HG03066 (cell line): ENCODE data around the gene APCDD1.
"Not testable (repeated sequence)": the region's sequence is repeated elsewhere in the genome, so short reads cannot be mapped to it uniquely, and the experiment has no call there.

ENCODE experiments used
- ATAC-seq: cut with Tn5 transposase; IDR thresholded peaks from one replicate; pipeline ENCODE4 v1.9.1; 2021; ENCODE audit warnings: low read depth; ENCODE audit not compliant: unreplicated experiment

Gene APCDD1

GRCh38 chr18:10523544-10523943 lies 69.1 kb downstream of the APCDD1 start:
- no peak for ATAC-seq

GRCh38 chr18:10524507-10525370 lies 70.3 kb downstream of the APCDD1 start:
- no peak for ATAC-seq

GRCh38 chr18:10525371-10525691 lies 70.9 kb downstream of the APCDD1 start:
- ATAC-seq = no peak

DNA sequence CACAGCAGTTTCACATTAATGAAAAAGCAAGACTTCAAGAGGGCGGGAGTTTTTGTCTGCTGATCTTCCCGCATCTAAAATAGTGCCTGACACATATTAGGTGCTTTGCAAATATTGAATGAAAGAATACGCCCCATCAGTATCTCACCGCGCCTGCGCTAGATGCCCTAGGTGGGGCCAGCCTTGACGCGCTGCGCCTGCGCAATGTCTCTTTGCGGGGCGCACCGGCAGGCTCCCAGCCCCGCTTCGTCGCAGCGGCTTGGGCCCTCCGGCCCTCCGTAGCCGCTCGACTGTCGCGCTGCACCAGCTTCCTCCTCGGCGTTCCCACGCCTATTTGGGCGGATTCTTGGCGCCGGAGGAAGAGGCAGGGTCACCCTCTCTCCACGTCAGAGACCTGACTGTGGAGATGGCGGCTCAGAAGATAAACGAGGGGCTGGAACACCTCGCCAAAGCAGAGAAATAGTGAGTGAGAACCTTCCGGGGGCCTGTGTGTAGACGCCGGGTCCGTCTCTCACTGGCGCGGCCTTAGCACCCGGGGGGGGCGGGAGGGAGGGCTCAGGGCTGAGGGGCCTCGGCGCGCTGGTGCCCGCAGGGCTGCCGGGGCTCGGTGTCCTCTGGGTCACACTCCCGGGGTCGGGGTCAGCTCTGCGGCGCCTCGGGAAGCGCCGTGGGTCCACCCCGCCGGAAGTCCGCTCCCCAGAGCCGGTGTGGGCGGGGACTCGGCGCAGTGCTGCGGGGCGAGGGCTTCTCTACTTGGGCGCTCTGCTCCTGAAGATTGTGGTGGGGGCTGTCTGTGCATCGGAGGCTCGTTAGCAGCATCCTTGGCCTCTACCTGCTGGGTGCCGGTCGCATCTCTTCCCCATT lies 71.5 kb downstream of the APCDD1 start, which contains the start of gene NAPG:
Gene NAPG, plus strand, starts transcription at position 331 of the 864 bp plus-strand sequence. Its CDS starts 76 bp downstream, at position 407.
- ATAC-seq = peak; percentile 66

GRCh38 chr18:10526561-10526949 lies 72.1 kb downstream of the APCDD1 start:
- no peak for ATAC-seq

- no peak for ATAC-seq
Measured at GRCh38 chr18:10528439-10528838, 74.0 kb downstream of the APCDD1 start.

- ATAC-seq = no peak
Measured at GRCh38 chr18:10530002-10530401, 75.6 kb downstream of the APCDD1 start.

DNA sequence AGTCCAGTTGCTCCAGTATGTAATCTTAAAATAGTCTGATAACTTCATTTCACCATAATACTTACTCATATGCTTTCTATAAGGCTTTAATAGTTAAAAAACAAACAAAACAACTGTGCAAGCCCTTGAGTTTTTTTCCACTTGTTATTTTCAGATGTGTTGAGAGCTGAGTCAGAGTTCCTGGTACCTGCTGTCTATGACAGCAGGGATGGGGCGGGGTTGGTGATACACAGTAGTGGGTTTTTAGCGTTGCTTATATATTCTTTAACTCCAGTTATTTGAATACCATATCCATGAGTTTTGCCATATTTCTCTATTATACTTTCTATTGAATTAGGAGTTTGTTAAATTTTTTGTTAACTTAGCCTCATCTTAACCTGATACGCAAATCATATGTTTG lies 76.4 kb downstream of the APCDD1 start:
- ATAC-seq = no peak

GRCh38 chr18:10533111-10533510 lies 78.7 kb downstream of the APCDD1 start:
- ATAC-seq = no peak

DNA sequence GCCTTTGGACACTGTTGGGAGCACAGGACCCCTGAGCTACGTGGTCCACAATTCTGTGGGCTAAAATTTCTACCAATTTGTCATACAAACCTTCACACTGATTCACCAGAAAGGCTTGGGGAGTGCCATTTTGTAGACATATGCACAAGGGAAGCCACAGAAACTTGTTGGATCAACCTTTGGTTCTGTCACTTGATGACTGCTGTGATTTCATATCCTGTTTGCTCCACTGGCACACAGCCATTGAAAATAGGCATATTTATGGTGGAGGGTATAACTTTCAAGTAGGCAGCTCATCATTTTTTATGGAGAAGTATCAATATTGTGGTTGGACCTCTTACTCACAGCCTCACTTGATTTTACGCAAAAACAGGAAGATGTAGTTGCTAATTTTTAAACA lies 81.8 kb downstream of the APCDD1 start:
- no peak for ATAC-seq

DNA sequence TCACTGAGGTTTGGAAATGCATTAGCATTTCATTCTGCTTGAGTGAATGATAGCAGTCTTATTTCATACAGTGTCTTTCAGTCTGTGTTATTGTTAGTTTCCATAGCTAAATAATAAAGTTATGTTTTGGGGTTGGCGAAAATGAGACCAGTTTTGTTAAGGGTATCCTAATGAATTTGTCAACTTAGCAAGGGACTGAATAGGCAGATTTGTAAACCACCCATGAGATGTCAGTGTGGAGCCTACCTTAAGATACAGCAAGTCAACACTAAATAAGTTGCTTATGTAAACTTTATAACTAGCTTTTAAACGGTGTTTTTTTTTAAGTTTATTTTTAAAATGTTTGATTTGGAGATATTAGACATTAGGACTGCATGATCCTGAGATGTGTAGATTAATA lies 83.3 kb downstream of the APCDD1 start:
- ATAC-seq = no peak

- not testable (repeated sequence) for ATAC-seq
Measured at GRCh38 chr18:10539124-10539523, 84.7 kb downstream of the APCDD1 start.
